Stomach (tissue), 4 donors: Measurements from ENCODE around the gene PYGM.

ENCODE experiments used
- CTCF ChIP-seq, 7 experiments: fragments of 450-650 bp in 4 of 7; fragments of 200-600 bp in 3 of 7; sonication (generic) in 3 of 7; IDR thresholded peaks; one replicate each; pipeline ENCODE4 v1.5.1; 2016 to 2019; ENCODE audit warnings: antibody characterized with exemption in 7 of 7, control low read depth in 2 of 7, mild to moderate bottlenecking in 1 of 7
- EP300 ChIP-seq: sonication (generic); formaldehyde crosslinking; IDR thresholded peaks from one replicate; pipeline ENCODE4 v1.6.1; 2017; ENCODE audit warnings: antibody characterized with exemption
- POLR2A ChIP-seq, 4 donors: fragments of 450-650 bp; IDR thresholded peaks; one replicate each; pipeline ENCODE4 v1.6.1; 2016; ENCODE audit warnings: antibody characterized with exemption in 4 of 4, control low read depth in 2 of 4, mild to moderate bottlenecking in 1 of 4, moderate library complexity in 1 of 4
- POLR2AphosphoS5 ChIP-seq, 3 donors: sonication (generic); formaldehyde crosslinking; IDR thresholded peaks; one replicate each; pipeline ENCODE4 v1.6.1; 2016; ENCODE audit warnings: antibody characterized with exemption in 3 of 3

GRCh38 chr11:64762674-64763525, 3.1 kb upstream of the PYGM start:
- TF ChIP-seq CTCF (IDR thresholded peaks at IDR 0.05), result no peak
- no peak for TF ChIP-seq POLR2A (IDR thresholded peaks at IDR 0.05)
- TF ChIP-seq EP300, result no peak
- TF ChIP-seq POLR2AphosphoS5 (IDR thresholded peaks at IDR 0.05), result no peak
